DMS 273 (cell line): Measurements from ENCODE around the gene MYO9B.
"Not testable (repeated sequence)": the region's sequence is repeated elsewhere in the genome, so short reads cannot be mapped to it uniquely, and the experiment has no call there.

ENCODE experiments used
- DNase-seq: peaks from one replicate; lab custom pipeline; 2025; ENCODE audit not compliant: unreplicated experiment; lab: John Stamatoyannopoulos, UW

The MYO9B gene

GRCh38 chr19:17171874-17172273 lies 96.3 kb downstream of the MYO9B start:
- DNase-seq = no peak

- no peak for DNase-seq
Observed at GRCh38 chr19:17172624-17173345, 97.2 kb downstream of the MYO9B start.

- DNase-seq = no peak
Observed at GRCh38 chr19:17178291-17178690, 102.7 kb downstream of the MYO9B start.

GRCh38 chr19:17180997-17181702 lies 105.6 kb downstream of the MYO9B start:
- no peak for DNase-seq

GRCh38 chr19:17183271-17183761 lies 107.7 kb downstream of the MYO9B start:
- DNase-seq = no peak

- DNase-seq = no peak
Observed at GRCh38 chr19:17183858-17184321, 108.3 kb downstream of the MYO9B start.

- DNase-seq = no peak
Observed at GRCh38 chr19:17184371-17184841, 108.8 kb downstream of the MYO9B start.

- no peak for DNase-seq
Observed at GRCh38 chr19:17185590-17185989, 110.0 kb downstream of the MYO9B start.

- not testable (repeated sequence) for DNase-seq
Observed at GRCh38 chr19:17191736-17192135, 116.2 kb downstream of the MYO9B start.

- no peak for DNase-seq
Observed at GRCh38 chr19:17192751-17193150, 117.2 kb downstream of the MYO9B start.

GRCh38 chr19:17194608-17195007 lies 119.0 kb downstream of the MYO9B start:
- no peak for DNase-seq

- DNase-seq = no peak
Observed at GRCh38 chr19:17195106-17195505, 119.5 kb downstream of the MYO9B start.

- no peak for DNase-seq
Observed at GRCh38 chr19:17196610-17197009, 121.0 kb downstream of the MYO9B start.

GRCh38 chr19:17197666-17198065 lies 122.1 kb downstream of the MYO9B start:
- no peak for DNase-seq

- DNase-seq = no peak
Observed at GRCh38 chr19:17200408-17201079, 125.0 kb downstream of the MYO9B start.

GRCh38 chr19:17202249-17202648 lies 126.7 kb downstream of the MYO9B start:
- no peak for DNase-seq

GRCh38 chr19:17202713-17203112 lies 127.1 kb downstream of the MYO9B start:
- no peak for DNase-seq

GRCh38 chr19:17205237-17206140 lies 129.9 kb downstream of the MYO9B start:
- peak; percentile 75 for DNase-seq

- DNase-seq = no peak
Observed at GRCh38 chr19:17206736-17207581, 131.4 kb downstream of the MYO9B start.
